GM18870 (cell line): ENCODE results near the gene CUX1.

Experiments
- ATAC-seq: cut with Tn5 transposase; IDR thresholded peaks from one replicate; pipeline ENCODE4 v1.9.1; 2021; ENCODE audit warnings: moderate library complexity; ENCODE audit not compliant: unreplicated experiment

Gene CUX1

DNA sequence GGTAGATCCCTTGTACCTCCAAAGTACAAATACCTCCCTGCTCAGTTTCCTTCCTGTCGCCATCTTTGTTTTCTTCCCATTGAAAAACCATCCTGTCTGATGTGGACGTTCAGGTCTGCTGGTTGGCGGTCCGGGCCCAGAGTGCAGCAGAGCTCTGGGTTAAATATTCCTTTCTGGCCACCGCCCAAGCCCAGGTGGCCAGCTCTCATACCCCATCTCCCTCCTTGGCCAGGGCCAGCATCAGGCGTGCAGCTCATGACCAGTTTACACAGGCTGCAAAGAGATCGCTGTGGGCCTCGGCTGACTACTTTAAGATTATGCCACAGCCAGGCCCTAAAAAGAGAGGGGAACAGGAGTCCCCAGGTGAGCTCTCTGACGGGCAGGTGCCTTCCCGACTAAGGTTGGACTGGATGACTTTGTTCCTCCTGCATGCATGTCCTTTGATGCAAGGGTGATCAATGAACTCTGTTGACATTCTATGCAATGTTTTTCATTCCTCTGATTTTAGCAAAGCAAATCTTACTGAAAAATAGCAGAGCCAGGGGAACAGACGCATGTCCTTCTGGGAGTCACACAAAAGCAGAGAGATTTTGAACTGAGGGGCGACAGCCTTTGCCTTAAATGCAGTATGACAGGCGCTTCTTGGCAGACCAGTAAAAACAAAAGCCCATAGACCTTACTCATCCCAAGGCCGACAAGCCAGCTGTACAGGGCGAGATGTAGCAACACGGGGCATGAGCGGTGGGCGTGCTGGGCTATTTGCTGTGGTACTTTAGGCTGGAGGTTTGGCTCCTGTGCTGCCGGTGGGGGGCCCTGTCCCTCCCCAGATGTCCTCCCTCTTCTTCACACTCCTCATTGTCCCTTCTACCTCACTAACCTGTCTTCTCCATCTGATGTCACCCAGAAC, 435.9 kb downstream of the CUX1 start:
- ATAC-seq = no peak

GRCh38 chr7:102253973-102254370, 436.5 kb downstream of the CUX1 start:
- ATAC-seq = no peak

DNA sequence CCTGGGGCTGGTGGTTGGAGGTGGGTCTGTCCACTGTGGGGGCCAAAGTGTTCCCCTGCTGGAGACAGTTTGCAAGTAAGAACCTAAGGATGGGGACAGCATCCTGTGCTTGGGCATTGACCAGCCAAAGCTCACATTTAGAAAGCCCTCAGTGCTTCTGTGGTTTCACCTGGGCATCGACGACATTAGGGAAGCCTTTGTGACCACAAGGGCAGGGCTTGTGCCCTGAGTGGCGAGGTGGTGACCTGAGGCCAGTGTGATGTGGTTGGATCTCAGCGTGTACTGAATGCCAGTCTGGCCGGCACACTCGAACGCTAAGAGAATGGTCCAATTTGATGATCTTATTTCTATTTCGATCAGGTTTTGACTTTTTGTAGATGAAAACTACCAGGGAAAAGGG, 437.1 kb downstream of the CUX1 start:
- no peak for ATAC-seq

DNA sequence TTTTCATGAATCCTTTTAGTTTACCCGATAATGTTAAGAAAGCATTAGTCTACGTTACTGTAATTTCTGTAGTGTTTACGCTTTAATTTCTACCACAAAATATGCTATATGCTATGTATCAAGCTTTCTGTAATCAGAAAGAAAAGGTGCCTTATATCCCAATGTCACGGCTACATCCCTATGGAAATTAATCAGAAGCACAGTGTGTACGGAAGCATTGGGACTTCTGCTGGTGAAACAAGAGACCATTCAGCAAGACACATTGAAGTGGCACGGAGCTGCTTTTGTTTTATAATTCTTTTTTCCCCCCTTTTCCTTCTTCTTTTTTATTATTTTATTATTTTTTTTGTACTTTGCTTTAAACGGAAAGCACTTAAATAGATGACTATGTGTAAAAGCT, 438.1 kb downstream of the CUX1 start:
- ATAC-seq = no peak

DNA sequence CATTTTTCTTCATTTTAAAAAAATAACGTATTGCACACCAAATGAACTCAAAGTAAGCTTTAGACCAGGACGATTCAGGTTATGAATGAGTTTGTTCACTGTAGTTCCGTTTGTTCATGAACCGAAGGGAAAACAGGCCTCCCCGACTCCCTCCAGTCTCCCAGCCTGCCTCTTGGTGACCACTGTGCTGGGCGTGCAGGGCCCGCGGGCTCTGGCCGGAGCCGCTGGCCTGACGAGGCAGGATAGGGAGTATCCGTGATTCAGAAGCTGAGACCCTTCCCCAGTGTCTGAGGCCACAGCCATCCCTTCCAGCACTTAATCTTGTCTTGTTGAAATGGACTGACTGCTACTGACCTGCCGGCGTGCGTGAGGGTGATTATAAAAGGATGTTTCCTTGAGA, 438.5 kb downstream of the CUX1 start:
- ATAC-seq = no peak

GRCh38 chr7:102258073-102258748, 440.8 kb downstream of the CUX1 start:
- ATAC-seq = no peak

GRCh38 chr7:102258749-102259107, 441.3 kb downstream of the CUX1 start:
- no peak for ATAC-seq

DNA sequence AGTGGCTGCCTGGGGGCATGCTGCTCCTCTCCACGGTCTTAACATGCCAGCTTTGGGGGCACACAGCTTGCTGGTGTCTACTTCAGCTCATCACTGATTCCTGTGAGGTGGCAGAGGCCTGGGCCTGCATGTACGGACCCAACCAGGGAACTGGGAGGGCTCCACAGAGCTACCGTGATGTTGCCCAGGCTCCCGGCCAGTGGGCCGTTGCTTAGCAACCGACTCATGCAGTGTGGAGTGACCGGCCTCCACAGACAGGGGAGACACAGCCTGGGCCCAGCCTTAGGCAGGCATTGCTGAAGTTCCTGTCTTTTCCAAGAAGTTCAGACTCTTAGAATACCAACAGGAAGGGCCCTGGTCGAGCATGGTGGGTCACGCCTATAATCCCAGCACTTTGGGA, 443.4 kb downstream of the CUX1 start:
- no peak for ATAC-seq

DNA sequence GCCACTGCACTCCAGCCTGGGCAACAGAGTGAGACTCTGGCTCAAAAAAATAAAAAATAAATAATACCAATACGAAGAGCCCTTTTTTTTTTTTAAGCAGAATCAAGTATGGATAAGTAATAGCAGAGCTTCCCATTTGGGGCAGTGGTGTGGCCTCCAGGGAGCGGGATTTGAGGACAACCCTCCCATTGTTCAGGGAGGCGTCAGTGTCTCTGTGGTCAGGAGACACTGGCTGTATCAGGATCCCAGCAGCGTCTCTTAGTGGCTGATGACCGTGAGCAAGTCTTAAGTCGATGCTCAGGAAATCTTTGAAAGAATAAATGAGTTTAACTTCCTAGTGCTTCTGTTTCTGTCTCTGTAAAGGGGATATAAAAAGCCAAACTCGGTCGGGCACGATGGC, 444.0 kb downstream of the CUX1 start:
- ATAC-seq = no peak

DNA sequence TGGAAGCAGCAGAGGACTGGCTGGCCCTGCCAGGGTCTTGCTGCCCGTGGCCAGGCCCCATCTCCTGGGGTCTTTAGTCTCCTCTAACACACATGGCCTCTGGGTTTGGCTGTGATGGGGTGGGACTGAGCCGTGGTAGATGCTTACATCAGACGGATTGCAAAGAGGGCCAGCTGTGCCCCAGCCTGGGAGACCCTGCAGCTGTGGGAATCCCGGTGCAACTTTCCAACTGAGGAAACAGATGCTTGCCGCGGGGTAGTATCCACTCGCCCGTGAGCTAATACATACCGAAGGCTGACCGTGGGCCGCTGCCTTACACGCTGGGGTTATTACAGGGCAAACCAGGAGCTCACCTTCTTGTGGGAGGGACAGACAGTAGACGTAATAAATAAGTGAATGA, 445.1 kb downstream of the CUX1 start:
- ATAC-seq = no peak

DNA sequence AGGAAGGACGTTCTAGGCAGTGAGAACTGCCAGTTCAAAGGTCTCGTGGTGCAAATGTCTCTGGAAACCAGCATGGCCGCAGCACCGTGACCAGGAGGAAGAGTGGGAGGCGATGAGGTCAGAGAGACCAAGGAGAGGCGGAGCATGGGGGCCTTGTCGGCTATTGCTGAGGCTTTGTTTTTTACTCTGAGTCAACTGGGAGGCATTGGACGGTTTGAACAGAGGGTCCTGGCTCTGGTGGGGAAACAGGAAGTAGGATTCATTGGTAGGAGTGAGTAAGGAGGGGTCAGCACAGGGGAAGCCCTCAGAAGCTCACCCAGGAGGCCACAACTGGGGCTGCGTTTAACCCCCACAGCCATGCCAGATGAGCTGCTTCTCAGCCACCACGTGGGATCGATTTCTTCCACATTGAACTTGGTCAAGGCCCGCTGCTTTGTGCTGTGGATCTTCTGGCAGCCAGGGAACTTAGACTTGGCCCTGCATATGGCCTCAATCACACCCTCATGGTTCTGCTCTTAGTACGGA, 447.0 kb downstream of the CUX1 start:
- ATAC-seq = no peak

DNA sequence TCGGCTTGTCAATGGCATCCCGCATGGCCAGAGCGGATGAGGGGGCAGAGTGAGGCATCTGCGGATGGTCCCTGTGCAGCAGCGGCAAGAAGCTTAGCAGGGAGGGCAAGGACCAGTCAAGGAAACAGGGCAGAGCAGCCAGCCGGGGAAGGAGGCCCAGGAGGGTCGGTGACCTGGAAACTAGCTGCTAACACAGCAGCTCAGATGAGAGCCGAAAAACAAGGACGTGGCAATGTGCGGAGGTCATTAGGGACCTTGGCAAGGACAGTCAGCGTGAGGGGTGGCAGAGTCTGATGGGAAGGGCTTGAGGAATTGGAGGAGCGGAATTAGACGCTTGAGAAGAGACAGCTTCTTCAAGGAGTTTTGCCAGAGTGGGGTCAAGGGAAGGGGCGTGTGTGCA, 449.1 kb downstream of the CUX1 start:
- no peak for ATAC-seq

DNA sequence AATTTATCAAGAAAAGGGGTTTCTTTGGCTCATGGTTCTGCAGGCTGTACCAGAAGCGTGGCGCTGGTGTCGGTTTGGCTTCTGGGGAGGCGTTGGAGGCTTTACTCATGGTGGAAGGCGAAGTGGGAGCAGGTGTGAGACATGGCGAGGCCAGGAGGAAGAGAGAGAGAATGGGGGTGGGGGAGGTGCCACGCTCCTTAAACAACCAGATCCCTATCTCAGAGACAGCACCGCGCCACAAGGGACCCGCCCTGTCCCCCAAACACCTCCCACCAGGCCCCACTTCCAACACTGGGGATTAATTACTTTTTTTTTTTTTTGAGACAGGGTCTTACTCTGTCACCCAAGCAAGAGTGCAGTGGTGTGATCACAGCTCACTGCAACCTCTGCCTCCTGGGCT, 451.2 kb downstream of the CUX1 start:
- ATAC-seq = no peak

DNA sequence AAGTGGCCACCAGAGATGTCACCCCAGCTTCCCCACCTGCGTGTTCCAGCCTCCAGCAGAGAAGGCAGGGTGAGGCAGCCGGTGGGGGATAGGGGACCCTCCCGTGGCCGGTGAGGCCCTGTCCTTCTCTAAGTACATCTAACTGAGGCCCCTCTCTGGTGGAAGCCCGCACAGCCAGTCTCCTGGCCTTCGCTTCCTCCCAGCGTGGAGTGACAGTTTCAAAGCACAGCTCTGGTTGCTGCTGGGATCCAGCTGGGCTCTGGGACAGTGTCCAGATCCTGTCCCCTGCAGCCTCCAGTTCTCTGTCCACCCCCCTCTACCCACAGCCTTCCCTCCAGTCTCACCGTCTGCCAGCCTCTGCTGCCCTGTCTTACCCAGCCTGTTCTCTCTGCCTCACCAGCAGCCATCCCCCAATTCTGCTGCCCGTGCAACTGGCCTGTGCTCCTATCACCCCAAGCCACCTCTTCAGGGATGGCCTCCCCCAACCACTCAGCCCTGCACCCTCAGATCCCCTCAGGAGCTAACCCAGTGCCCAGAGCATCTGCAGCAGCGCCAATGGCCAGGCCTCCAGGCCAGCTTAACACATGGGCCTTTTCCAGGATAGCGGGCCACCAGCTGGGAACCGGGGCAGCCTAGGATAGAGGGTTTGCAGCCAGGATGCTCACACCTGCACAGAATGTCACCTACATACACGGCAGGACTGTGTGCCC, 452.9 kb downstream of the CUX1 start:
- no peak for ATAC-seq

DNA sequence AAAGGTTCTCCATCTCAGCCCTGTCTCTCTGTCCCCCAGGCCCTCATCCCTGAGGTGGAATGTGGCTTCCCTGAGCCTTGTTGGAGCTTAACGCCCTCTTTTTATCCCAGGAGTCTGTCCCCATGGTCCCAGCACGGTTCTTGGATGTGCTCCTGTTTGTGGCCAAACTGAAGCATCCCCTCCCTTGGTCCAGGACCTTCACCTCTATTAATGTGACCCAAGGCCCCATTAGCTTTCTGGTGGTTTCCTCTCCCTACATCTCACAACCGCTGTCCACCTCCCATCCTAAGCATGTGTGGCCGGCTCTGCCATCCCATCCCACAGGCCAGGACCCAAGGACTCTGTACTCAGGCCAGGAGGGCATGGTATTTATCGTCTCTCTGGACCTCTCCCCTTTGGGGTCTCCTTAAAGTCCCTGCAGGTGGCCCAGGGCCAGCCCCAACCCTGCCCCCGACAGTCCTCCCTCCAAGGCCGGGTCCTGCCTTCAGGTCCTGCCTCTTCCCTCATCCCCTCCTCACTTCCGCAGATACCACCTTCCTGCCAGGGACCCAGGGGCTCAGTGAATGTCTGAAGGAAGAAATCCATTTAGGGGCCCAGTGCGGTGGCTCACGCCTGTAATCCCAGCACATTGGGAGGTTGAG, 453.9 kb downstream of the CUX1 start:
- ATAC-seq = no peak

- ATAC-seq = no peak
These were observed 454.9 kb downstream of the CUX1 start for GRCh38 chr7:102272075-102272916.

- ATAC-seq = no peak
These were observed 455.7 kb downstream of the CUX1 start for GRCh38 chr7:102272917-102273748.

- no peak for ATAC-seq
These were observed 456.6 kb downstream of the CUX1 start for GRCh38 chr7:102273749-102274712.
